ENCODE measurements around the gene CERK.

DNA sequence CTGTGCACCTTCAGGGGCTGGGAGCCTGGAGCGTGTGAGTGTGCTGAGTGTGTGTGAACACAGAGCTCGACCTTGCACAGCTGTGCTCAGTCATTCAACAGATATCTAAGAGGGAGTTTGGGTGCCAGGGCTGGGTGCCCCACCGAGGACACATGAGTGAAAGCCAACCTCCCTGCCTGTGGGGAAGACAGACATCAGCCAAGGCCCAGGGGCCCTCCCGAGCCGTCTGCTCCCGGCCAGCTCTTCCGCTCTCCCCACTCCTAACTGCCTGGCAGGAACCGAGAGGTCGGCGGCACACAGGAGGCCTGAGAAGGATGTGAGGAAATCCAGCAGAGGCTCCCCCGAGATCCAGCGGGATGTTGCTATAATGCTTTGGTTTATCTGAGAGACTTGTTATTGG, 32.0 kb downstream of the CERK start:
- TF ChIP-seq TRIM28 (IDR thresholded peaks at IDR 0.05; ENCODE audit: borderline replicate concordance, low read length) (no peak), ZNF426 (tag by site-specific recombination; IDR thresholded peaks at IDR 0.05) (no peak), ZSCAN16 (tag by site-specific recombination; IDR thresholded peaks at IDR 0.05) (no peak), ZNF549 (tag by site-specific recombination; IDR thresholded peaks at IDR 0.05) (no peak), SCRT2 (tag by site-specific recombination; IDR thresholded peaks at IDR 0.05) (no peak)
- TF ChIP-seq, protein P1, sequence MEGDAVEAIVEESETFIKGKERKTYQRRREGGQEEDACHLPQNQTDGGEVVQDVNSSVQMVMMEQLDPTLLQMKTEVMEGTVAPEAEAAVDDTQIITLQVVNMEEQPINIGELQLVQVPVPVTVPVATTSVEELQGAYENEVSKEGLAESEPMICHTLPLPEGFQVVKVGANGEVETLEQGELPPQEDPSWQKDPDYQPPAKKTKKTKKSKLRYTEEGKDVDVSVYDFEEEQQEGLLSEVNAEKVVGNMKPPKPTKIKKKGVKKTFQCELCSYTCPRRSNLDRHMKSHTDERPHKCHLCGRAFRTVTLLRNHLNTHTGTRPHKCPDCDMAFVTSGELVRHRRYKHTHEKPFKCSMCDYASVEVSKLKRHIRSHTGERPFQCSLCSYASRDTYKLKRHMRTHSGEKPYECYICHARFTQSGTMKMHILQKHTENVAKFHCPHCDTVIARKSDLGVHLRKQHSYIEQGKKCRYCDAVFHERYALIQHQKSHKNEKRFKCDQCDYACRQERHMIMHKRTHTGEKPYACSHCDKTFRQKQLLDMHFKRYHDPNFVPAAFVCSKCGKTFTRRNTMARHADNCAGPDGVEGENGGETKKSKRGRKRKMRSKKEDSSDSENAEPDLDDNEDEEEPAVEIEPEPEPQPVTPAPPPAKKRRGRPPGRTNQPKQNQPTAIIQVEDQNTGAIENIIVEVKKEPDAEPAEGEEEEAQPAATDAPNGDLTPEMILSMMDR (tag by site-specific recombination; IDR thresholded peaks at IDR 0.05): no peak

All from HEK293 (cell line).